Activated T-cell treated with anti-CD3 and anti-CD28 coated beads for 4 hours (primary cell): ENCODE measurements around the gene CD48.
"Not testable (repeated sequence)": the region's sequence is repeated elsewhere in the genome, so short reads cannot be mapped to it uniquely, and the experiment has no call there.

ENCODE experiments used
- DNase-seq: peaks from one replicate; pipeline ENCODE4 v3.0.0-alpha.2; 2020

The CD48 gene

DNA sequence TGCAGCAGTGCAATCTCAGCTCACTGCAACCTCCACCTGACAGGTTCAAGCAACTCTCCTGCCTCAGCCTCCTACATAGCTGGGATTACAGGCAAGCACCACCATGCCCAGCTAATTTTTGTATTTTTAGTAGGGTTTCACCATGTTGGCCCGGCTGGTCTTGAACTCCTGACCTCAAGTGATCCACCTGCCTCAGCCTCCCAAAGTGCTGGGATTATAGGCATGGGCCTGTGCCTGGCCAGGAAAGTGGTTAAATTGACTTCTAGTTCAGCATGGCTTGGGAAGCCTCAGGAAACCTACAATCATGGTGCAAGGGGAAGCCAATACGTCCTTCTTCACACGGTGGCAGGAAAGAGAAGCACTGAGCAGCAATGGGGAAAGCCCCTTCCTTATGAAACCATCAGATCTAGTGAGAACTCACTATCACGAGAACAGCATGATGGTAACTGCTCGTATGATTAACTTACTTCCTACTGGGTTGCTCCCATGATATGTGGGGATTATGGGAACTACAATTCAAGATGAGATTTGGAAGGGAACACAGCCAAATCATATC, 981 bp upstream of the CD48 start:
- DNase-seq = peak; percentile 30

DNA sequence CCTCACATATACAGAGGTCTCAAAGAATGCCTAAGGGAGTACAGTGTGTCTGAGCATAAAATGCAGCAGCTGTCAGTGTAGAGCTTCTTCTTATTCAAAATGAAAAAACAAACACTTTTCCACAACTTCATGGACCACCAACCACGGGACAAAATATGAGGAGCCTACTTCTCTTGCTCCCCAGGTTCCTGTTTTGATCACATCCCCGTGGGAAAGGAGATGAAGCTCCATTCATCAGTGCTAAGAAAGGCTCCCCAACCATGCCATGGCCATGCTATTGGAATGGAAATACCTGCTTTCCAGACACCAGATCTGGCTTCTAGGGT, 383 bp downstream of the CD48 start:
- no peak for DNase-seq

DNA sequence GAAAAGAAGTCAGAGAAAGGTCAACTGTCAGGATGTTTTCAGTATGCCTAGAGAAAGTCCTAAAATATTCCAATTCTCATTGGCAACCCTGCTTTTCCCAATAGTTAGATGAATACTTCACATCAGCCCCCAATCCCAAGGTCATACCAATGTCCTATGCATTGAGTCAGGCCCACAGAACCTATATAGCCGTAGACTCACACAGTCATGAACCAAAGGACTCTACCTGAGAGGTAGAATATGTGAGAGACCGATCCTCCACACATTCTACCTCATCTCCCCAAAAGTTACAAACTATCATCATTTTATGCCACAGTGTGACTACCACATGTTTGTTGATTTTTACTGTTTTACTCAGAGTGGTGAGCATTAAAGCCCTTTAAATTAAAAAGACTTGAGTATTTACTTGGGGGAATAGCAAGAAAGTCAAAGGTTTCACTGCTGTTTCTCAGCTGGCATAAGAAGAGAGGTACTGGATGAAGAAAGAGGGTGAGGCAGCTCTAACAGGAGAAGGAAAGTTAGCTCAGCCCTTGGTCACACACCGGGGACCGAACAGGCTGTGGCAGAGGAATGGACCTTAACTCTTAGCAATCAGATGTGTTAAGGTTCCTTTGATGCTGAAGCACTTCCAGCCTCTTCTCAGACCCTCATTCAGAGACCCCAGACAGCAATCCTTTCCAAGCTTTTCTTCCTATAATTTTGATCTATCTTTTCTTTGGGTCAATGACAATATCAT, 937 bp downstream of the CD48 start:
- DNase-seq = no peak

DNA sequence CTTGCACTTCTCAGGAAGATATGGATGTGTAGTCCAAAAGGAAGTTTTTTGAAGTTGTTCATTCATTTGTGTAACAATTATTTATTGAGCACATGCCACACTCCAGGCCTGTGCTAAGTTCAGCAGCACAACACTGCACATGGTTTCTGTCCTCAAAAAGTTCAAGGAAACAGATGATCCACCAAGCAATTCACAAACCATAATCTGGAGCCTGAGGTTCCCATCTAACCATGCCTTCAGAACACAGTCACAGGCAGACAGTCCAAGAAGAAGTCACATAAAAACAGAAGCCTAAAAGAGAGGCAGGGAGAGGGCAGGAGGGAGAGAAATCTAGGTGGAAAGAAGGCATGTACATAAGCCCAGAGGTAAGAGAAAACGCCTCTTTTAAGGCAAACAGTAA, 1.9 kb downstream of the CD48 start:
- no peak for DNase-seq

DNA sequence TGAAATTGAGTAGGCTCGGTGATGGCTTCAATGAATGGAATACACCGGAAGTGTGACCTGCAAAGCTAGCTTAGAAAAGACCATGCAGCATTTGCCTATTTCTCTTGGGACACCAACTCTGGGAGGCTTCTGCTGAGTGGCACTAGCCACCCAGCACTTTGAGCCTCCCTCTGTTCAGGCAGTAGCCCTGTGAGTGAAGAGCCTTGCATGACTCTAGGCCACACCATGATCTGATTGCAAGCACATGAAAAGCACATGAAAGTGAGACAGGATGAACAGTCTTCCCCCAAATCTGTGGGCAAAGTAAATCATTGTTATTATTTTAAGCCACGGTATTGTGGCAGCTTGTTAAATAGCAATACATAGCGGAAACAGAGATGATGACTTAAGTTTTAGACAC, 2.8 kb downstream of the CD48 start:
- no peak for DNase-seq

DNA sequence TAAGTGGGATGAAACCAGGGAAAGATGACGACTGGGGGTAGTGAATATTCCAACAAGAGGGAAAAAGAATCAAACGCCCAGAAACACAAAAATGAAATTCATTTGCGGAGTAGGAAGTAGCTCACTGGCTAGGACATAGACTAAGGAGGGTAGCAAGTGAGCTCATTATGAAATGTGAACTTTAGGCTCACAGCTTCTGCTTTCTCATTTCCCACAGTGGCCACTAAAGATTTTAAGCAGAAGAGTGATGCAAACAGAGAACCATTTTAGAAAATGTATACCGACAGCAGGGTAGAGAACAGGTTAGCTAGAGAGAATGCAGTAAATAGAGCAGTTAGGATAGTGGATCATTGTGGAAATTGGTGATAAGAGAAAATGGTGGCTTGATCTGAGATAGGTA, 3.5 kb downstream of the CD48 start:
- no peak for DNase-seq

DNA sequence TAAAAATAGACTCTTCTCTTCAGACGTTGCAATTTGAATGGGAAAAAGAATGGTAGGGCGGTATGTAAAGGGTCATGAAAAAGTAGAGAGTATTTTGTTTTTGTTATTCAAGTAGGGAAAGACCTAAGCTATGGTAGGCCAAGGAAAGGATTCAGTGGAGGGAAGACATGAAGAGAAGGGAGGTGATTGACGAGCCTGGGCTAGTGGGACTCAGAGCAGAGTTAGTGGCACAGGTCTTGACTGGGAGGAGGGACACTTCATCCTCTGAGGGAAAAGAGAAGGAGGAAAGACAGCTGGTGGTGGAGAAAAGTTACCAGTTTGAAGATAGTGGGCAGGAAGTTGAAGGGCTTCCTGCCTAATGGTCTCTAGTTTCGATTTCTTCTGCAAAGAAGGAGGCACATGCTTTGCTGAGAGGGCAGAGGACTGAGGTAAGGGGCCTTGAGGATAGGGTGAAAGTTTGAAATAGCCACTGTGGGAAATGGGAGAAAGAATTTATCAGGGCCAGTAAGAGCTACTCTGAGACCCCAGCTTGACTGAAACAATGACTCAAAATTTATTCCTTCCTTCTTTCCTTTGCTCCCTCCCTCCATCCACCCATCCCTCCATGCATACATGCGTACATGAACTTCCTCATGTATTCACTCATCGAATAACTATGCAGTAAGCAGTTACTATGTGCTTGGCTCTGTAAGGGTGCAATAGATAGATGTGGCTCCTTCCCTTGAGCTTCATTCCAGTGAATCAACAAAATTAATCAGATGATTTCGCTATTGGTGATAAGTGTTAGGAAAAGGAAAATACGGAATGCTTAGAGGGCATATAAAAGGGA, 4.2 kb downstream of the CD48 start:
- no peak for DNase-seq

DNA sequence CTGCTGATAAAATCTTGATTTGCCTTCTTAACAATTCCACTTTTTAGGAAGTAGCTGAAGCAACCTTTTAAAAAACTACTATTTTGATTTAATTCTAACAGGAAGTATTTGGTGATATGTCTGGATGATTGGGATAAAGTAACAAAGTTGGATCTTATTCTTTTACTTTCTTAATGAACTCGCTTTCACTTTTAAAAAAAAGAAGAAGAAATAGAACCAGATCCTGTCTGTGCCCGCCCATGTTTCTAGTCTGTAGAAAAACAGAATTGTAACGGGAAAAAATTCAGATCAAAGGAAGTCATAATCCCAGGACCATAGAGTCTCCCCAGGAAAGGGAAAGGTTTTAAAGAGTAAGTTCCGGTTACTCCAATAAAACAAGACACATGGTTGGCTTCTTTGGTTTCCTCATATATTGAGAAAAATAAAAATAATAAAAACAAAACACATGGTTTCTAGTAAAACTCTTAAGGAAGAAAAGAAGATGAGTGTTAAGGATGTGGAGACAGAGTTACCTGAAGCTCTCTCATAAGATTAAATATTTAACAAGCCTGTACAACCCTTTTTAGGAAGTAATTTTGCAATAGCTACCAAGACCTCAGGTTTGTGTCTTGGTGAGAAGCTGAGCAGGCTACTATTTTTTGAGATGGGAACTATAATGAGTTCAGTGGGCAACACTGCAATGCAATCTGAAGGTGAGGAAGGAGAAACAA, 4.9 kb downstream of the CD48 start:
- no peak for DNase-seq

DNA sequence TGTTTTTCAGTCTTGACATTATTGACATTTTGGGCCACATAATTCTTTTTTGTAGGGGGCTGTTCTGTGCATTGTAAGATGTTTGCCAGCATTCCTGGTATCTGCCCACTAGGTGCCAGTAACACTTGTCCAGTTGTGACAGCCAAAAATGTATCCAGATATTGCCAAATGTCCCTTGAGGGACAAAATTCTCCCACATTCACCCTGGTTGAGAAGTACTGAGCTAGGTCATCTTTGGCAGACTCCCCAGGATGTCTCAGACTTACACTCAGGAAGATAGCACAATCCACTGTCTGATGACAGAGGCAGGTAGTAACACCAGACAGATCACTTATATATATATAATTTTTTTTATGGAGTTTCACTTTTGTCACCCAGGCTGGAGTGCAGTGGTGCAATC, 5.9 kb downstream of the CD48 start:
- no peak for DNase-seq

DNA sequence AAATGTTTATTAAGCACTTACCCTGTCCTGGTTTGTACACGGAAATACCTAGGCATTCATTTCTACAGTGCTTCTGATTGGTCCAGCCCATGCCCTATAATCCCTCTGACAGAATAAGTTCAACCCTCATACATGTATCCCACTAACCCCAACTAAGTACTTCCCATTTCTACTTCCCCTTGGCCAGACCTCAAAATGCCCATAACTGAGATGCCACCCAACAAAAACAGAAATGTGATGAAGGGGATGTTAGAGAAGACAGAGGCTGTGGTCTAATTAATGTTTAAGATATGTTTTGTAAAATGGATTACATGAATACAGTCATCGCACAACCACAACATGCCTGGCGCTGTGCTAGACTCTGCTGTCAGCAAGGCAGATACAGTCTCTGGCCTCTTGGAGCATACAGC, 6.4 kb downstream of the CD48 start:
- DNase-seq = not testable (repeated sequence)

DNA sequence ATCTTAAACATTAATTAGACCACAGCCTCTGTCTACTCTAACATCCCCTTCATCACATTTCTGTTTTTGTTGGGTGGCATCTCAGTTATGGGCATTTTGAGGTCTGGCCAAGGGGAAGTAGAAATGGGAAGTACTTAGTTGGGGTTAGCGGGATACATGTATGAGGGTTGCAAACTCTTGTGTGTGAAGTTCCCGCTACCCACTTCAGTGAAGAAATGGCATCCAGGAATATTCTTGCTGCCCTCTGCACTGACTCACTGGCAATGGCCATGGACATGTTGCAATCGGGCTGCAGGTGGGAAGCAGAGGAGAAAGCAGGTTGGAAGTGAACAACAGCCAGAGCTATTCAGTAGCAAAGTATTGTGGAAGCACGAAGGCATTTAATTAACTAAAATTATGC, 7.4 kb downstream of the CD48 start:
- no peak for DNase-seq

DNA sequence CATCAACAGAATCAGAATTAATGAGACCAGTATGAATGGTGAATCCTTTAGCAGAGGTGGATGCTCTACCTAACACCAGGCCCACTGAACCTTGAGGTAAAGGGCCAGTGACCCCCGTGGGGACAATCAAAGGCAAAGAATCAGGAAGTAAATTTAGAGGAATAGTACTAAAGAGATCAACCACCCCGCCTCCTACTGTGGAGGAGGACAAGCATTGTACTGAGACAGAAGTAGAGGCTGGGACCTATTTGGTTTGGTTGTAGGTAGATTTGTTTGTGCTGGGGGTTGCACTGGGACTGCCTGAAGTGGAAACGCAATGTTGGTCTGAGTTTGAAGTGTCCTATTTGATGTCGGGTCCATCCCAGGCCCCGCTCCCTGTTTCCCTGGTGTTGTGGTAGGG, 9.5 kb downstream of the CD48 start:
- no peak for DNase-seq

DNA sequence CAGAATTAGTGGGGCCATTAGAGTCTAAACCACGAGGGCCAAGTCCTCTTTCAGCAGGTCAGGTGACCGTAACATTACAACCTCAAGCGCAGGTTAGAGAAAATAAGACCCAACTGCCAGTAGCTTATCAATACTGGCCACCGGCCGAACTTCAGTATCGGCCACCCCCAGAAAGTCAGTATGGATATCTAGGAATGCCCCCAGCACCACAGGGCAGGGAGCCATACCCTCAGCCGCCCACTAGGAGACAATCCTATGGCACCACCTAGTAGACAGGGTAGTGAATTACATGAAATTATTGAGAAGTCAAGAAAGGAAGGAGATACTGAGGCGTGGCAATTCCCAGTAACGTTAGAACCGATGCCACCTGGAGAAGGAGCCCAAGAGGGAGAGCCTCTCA, 19.2 kb downstream of the CD48 start:
- not testable (repeated sequence) for DNase-seq

DNA sequence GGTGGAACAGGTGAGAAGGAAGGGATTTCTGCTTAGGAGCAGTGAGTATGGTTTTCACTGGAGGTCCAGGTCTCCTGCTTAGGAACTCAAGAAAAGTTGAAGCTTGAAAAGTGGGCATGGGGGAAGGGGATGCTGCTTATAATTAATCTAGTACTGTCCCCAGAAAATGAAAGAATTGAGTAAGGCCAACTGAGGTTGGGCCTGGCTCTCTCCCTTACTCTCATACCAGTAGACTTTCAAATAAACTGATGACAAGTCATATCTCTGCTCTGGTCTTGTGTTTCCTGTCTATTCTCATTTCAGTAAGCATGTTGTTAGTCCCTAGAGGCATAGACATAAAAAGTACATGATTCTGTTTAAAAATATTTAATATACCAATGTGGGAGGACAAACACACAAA, 26.4 kb downstream of the CD48 start:
- DNase-seq = no peak

DNA sequence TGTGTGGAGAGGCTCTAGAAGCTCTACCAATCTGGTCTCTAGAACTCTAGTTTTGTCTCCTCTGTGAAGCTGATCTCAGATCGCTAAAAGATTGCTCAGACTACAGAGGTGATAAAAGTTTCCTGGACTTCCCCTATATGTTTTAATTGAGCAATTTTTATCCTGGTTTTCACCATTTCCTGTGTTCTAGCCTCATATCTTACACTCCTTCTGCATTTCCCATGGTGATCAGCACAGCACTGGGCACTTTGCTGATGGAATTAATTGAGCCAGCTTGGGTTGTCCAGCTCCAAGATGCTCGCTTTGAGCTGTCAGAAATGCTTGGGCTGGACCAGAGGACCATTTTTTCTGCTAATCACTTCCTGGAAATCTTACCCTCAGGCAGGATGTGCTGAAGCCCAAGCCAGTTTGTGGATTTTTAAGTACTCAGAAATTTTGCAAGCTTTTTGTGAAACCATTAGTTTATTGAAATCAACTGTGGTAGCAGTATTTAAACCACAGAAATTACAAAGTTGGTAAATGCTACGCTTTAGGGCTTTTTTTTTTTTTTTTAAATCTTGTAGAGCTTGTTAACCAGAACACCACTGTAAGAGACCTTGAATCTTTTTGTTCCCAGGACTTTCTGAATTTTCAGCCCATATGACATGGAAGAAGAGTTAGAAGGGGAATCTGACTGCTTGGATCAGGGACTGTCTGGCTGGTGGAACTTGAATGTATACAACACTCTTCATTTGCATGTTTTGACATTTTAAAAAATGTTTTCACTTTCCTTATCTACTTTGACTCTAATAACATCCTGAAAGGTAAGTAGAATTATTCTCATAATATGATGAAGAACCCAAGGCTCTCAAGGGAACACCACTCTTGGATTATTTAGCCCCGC, 28.4 kb downstream of the CD48 start:
- DNase-seq = no peak

DNA sequence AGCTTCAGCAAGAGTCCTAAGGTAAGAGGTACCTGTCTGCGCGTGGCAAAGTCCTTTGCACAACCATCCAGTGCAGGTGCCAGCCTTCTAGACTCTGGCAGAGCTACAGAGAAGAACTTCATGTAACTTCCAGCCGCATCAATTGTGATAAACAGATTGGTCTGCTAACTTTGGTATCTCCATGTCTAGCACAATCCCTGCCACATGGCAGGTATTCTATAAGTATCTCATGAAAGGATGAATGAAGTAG, 29.8 kb downstream of the CD48 start:
- DNase-seq = no peak

DNA sequence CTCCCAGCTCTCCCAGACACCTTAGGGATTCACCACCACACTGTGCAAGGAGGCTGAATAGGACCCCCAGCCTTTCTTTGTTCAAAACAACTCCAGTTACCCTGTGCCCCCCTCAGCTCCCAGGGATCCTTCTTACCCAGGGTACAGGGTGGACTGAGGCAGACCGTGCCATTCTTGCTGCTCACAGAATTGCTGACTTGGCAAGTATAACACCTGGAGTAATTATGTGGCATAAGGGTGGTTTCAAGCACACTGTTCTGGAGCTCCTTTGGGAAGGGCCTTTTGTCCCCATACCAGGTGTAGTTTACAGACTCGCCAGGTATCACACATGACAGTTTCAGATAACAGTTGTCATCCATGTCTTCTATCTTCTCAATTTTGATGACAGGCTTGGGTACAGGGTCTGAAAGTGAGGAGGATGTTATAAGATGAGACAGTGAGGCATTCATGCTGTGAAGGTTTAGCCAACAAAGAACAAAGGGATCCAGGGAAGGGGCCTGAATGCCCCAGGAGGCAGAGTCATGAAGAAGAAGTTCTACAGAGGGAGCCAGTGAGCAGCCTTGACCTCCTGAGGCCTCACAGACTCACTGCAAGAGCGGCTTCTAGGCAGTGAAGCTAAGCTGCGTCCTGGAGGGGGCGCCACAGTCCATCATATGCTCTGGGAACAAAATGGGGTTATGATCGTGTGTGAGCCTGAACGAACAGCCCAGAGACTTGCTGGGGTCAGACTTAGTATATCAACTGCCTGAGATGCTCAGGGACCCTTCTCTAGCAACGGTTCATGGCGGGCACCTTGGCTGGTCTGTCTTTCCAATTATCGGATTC, 30.3 kb downstream of the CD48 start:
- DNase-seq = peak; percentile 80

DNA sequence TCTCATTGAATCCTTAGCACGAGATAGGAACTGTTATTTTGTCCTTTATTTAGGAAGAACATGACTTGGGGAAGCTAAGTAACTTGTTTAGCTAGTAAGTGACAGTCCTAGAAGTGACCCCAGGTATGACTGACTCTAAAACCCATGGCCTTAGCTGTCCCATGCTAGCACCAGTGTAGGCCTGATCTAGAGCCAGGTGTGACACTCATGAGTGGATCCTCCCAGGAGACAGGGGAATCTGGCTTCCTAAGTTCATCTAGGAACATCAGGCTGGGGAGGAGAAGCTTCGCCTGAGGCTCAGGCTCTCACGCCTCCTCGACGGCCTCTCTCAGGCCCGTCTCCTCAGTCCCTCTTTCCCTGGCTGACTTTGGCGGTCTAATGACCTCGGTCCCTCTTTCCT, 31.2 kb downstream of the CD48 start:
- DNase-seq = no peak

DNA sequence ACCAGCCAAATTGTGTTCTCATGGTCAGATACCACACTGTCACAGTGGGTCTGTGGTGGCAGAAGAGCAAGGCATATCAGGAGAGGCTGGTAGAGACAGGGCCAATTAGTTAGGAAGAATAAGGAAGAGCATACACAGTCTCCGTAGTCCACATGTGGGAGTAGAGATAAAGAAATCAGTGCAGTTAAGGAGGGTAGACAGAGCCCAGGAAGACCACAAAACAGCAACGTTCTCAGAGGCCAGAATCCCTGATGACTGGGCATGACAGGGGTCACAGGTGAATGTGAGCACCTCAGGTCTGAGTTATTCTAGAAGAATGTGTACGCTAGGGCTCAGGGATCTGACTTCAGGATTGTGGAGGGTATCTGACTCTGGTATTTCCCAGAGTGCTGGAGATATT, 31.7 kb downstream of the CD48 start:
- no peak for DNase-seq

DNA sequence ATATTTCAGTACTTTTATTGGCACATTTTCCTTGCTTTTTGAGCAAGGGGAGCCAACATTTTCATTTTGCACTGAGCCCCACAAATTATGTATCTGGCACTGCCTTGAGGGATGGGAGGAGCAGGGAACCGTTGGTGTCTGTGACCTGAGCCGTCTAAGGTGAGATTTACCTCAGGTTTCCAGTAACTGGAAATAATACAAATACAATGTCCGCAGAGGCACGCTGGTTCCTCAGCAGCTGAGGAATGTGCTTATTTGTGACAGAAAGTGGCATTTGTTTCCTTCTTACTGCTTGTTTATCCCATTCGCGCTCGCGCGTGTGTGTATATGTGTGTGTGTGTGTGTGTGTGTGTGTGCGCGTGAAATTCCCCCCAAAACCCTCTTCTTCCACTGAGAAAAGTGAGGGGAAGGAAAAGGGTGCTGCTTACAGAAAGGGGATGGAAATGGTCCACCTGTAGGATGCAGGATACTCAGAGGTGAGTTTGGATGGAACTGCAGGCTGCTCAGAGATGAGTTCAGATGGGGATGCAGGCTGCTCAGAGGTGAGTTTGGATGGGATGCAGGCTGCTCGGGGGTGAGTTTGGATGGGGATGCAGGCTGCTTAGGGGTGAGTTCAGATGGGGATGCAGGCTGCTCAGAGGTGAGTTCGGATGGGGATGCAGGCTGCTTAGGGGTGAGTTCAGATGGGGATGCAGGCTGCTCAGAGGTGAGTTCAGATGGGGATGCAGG, 34.6 kb downstream of the CD48 start:
- DNase-seq = no peak

DNA sequence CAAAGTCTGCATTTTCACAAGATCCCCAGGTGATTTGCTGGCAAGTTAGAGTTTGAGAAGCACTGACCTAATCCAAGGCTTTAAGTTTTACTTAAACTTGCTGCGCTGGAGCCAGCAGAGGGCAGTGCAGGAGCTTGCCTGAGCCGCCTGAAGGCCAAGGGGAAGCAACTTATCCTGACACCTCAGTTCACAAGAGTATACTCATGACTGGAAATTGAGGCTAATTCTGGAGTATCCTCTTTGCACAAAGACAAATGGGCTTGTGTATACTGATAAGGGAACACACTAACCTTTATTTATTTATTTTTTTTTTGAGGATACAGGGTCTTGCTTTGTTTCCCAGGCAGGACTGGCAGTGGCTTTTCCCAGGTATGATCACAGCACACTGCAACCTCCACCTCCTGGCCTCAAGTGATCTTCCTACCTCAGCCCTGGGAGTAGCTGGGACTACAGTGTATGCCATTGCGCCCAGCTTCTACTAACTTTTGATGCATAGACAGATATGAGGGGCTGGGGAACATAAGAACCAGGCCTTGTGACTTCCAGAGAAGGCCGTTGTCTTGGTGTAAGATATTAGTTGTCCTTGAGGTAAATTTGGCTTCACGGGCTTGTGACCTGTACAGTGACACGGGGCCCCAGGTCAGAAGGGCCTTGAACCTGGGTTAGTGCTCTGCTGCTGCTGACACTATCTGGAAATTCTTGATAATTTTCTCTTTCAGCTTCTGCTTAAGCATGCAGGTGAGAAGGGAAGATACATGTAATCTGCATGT, 35.8 kb downstream of the CD48 start:
- DNase-seq = peak; percentile 58
